Activated CD4-positive, alpha-beta memory T cell treated with anti-CD3 and anti-CD28 coated beads, Interleukin-2, amount 10 ng/mL, durations not matched to agents 7 days and 5 days (primary cell): ENCODE data around the gene FRS3. TPM values are rescaled to one million over a fixed set of nuclear protein-coding genes. Genes with fewer than 3 reads are reported as not detected.
A peak's percentile ranks its signal among the peaks of the same experiment; 100 is the strongest.

Experiments
- CTCF ChIA-PET: fragments of 350-600 bp; sonication (Branson Sonifier 250); formaldehyde crosslinking; loops from one replicate; lab custom pipeline; 2021; ENCODE audit warnings: antibody characterized with exemption, inconsistent platforms; lab: Charles Lee
- POLR2A ChIA-PET: fragments of 350-600 bp; sonication (Branson Sonifier 250); formaldehyde crosslinking; loops from one replicate; lab custom pipeline; 2021; ENCODE audit warnings: antibody characterized with exemption; lab: Charles Lee
- DNase-seq: peaks from one replicate; pipeline ENCODE4 v3.0.0-alpha.2; 2020
- H3K27ac Mint-ChIP-seq: one replicate; pipeline ENCODE4 v1.8.0; 2021; ENCODE audit warnings: mild to moderate bottlenecking, mixed read lengths
- H3K27me3 Mint-ChIP-seq: one replicate; pipeline ENCODE4 v1.8.0; 2021; ENCODE audit warnings: mixed read lengths
- H3K36me3 Mint-ChIP-seq: one replicate; pipeline ENCODE4 v1.8.0; 2021; ENCODE audit warnings: low read depth, mixed read lengths
- H3K4me1 Mint-ChIP-seq: one replicate; pipeline ENCODE4 v1.8.0; 2021; ENCODE audit warnings: mixed read lengths
- H3K4me3 Mint-ChIP-seq: one replicate; pipeline ENCODE4 v1.8.0; 2021; ENCODE audit warnings: mild to moderate bottlenecking, mixed read lengths
- H3K9me3 Mint-ChIP-seq: one replicate; pipeline ENCODE4 v1.8.0; 2021; ENCODE audit warnings: mixed read lengths
- total RNA-seq, 2 experiments: library from RNA; stranded (reverse); gene quantifications; one replicate each; pipeline ENCODE4 v1.2.3, GENCODE V29; 2021

The FRS3 gene
- total RNA-seq, 2 experiments from 2014 or later, result 4.0 to 4.2 TPM

DNA sequence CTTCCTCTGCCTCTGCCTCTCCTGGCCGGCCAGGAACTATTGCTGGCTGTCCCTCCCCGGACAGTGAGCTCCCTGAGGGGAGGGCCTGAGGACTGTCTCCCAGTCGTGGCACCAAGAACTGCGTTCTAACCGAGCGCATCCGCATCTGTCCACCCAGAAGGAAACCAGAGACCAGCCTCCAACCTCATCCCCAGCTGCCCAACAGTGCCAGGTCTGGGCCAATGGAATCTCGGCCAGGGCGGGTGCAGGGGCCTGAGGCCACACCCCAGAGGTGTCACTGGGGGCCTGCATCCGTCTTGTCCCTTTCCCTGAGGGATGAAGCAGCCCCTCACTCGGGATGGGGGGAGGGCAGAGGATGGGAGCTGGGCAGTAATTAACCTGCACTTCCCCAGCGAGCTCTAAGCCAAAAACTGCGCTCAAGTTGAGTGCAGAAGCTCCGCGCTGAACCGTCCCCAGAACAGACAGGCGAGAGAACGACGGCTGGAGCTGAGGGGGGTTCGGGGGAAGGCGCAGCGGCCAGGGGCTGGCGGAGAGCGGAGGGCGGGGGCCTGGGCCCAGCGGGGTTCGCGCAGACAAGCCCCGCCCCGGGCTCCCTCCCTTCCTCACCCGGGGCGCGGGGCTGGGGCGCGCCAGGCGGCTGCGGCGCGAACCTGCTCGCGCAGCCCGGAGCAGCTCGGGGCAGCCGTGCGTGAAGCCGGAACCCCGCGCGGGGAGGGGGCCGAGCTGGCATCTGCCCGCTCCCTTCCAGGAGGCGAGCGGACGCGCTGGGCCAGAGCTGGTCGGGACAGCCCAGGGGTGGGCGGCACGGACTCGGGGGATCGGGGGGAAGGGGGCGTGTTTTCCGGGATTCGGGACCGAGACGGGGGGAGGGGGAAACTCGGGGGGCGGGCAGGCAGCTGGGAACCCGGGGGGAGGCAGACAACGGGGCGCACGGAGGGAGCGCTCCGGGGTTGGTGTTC lies 45.7 kb downstream of the FRS3 start:
- H3K27me3 Mint-ChIP-seq, result peaks cover 2% of the 10 kb centered on the region
- CTCF ChIA-PET, result interaction anchor here (0.8 to 2.8 kb wide), 17 partner anchors 10 to 430 kb away, joined by 3 to 12 read pairs (median 4); partner anchors contain the start of genes FRS3 and TOMM6

DNA sequence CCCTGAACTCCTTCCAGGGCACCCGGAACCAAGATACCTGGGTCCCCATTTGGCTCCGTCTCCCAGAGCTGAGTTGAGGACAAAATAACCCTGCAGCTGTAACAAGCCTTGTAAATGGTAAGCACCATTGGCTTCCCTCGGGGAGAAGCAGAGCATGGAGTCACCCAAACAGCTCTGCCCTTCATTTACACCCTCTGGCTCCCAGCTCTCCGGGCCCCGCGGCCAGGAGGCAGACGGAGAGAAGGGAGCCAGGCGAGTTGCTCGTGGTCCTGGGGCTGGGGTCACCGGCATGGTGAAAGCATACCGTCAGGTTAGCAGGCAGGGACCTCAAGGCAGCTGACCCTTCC lies 46.4 kb downstream of the FRS3 start:
- Mint-ChIP-seq H3K4me3 (peak overlapping the region; percentile 81), H3K27ac (peak overlapping the region; percentile 84), H3K36me3 (no peaks in the 10 kb centered on the region), H3K4me1 (peaks cover 40% of the 10 kb centered on the region), H3K9me3 (no peaks in the 10 kb centered on the region), H3K27me3 (peaks cover 2% of the 10 kb centered on the region)
- DNase-seq, result no peak
- ChIA-PET CTCF (interaction anchor here (0.8 to 2.8 kb wide), 10 partner anchors 10 to 311 kb away, joined by 3 to 12 read pairs (median 6); partner anchors contain the start of gene TOMM6), POLR2A (interaction anchor here (0.9 to 3.7 kb wide), 9 partner anchors 17 to 317 kb away, joined by 3 to 35 read pairs (median 5); partner anchors contain the start of genes BYSL, MED20, TAF8 and TOMM6)

More for the DNA sequence above, 45.7 kb downstream of the FRS3 start:
- H3K36me3 Mint-ChIP-seq, result no peaks in the 10 kb centered on the region
- peak; percentile 73 for DNase-seq
- H3K9me3 Mint-ChIP-seq, result no peaks in the 10 kb centered on the region
- H3K27ac Mint-ChIP-seq, result peak overlapping the region; percentile 84
- peaks cover 38% of the 10 kb centered on the region for H3K4me1 Mint-ChIP-seq
- POLR2A ChIA-PET, result interaction anchor here (0.9 to 3.7 kb wide), 11 partner anchors 17 to 316 kb away, joined by 3 to 35 read pairs (median 5); partner anchors contain the start of genes BYSL, MED20, TAF8 and TOMM6
- peak overlapping the region; percentile 81 for H3K4me3 Mint-ChIP-seq

DNA sequence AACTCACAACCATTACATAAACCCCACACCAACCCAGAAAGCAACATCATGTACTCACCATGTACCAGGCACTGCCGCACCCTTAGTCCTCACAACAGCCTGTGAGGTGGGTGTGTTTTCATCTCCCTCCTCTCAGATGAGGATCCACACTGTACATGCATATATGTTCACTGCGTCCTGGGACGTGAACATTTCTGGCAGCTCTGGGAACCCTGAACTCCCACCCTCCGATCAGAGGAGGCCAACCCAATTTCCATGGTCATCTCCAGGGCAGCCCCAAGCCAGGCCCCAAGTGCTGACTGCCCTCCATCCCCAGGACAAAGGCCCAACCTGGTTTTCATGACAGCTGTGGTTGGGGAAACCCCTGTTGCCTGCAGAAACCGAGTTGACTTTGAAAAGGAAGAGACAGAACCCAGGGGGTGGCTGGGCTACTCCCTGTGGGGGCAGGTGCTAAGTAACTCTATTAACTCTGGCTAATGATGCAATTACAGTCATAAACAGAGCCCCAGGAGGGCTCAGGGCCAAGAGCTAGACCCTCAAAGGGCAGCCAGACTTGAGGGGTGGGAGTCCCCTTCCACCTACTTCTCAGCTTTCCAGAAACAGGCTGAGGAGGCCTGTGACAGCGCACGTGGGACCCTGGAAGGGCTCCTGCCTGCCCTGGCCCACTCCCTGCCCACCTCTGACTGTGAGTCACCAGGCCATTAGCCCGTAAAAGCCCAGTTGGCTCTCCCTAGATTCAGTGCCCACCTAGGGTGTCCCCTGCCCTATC lies 46.9 kb downstream of the FRS3 start:
- H3K27ac Mint-ChIP-seq, result peak overlapping the region; percentile 84
- H3K36me3 Mint-ChIP-seq, result no peaks in the 10 kb centered on the region
- ChIA-PET CTCF (interaction anchor here (0.9 to 2.8 kb wide), 6 partner anchors 9 to 311 kb away, joined by 3 to 12 read pairs (median 6); no protein-coding TSS in a partner anchor), POLR2A (interaction anchor here (0.9 to 3.7 kb wide), 8 partner anchors 16 to 318 kb away, joined by 3 to 35 read pairs (median 5); partner anchors contain the start of genes BYSL, MED20, TAF8 and TOMM6)
- H3K4me3 Mint-ChIP-seq, result peak overlapping the region; percentile 81
- peak; percentile 60 for DNase-seq
- H3K9me3 Mint-ChIP-seq, result no peaks in the 10 kb centered on the region
- H3K27me3 Mint-ChIP-seq, result peaks cover 2% of the 10 kb centered on the region
- H3K4me1 Mint-ChIP-seq, result peaks cover 40% of the 10 kb centered on the region

DNA sequence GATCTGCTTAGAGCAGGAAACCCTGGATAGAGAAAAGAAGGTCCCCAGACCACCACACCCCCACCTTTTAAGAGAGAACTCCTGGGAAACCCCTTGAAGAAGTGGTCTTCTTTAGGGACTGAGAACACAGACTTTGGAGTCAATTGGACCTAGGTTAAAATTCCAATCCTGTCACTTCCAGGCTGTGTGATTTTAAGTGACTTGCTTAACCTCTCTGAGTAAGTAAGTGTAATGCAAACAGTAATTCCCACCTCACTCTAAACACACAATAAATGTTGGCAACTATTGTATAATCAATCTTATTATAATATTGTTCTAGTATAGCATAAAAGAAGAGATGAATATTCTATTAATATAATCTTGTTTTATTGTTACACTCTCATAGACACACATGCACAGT lies 47.6 kb downstream of the FRS3 start:
- Mint-ChIP-seq H3K27me3 (peaks cover 2% of the 10 kb centered on the region), H3K27ac (peak overlapping the region; percentile 64), H3K36me3 (no peaks in the 10 kb centered on the region), H3K9me3 (no peaks in the 10 kb centered on the region), H3K4me1 (peaks cover 41% of the 10 kb centered on the region), H3K4me3 (peak overlapping the region; percentile 81)
- no peak for DNase-seq
- ChIA-PET CTCF (interaction anchor here (0.9 to 2.8 kb wide), 2 partner anchors 24 to 26 kb away, joined by 3 to 9 read pairs; no protein-coding TSS in a partner anchor), POLR2A (interaction anchor here (1.0 to 3.7 kb wide), 3 partner anchors 25 to 318 kb away, joined by 3 to 35 read pairs (median 21); partner anchors contain the start of genes TAF8 and TOMM6)

DNA sequence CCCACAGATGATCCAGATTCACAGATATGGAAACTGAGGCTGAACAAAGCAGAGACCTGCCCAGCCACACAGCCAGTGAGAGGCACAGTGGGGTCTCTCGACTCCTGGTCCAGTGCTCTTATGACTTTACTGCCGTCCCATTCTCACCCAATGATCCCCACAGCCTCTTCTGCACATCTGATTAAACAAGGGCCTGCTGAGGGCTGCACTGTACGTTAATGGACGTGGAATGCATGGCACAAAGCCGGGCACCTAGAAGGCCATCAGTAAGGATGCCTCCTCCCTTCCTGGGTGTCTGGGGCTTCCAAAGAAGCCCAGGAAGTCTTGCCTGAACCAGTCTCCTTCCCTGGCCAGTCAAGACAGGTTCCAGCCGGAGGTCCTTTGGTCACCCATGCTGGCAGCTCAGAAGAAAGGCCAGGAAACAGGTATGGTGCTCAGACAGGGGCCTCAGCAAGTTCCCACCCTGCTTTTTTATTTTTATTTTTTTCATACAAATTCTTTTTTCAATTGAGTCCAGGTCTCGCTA lies 48.1 kb downstream of the FRS3 start:
- no peak overlapping the region for H3K27ac Mint-ChIP-seq
- no peak for DNase-seq
- no peak overlapping the region for H3K4me3 Mint-ChIP-seq
- CTCF ChIA-PET, result interaction anchor here (0.9 kb wide), 1 partner anchor 25 kb away, joined by 3 read pairs; no protein-coding TSS in a partner anchor
- H3K27me3 Mint-ChIP-seq, result no peaks in the 10 kb centered on the region
- H3K4me1 Mint-ChIP-seq, result peaks cover 46% of the 10 kb centered on the region
- no peaks in the 10 kb centered on the region for H3K9me3 Mint-ChIP-seq
- POLR2A ChIA-PET, result interaction anchor here (1.0 to 3.4 kb wide), 2 partner anchors 55 to 319 kb away, joined by 3 to 21 read pairs; partner anchors contain the start of genes TAF8 and TOMM6
- H3K36me3 Mint-ChIP-seq, result no peaks in the 10 kb centered on the region

DNA sequence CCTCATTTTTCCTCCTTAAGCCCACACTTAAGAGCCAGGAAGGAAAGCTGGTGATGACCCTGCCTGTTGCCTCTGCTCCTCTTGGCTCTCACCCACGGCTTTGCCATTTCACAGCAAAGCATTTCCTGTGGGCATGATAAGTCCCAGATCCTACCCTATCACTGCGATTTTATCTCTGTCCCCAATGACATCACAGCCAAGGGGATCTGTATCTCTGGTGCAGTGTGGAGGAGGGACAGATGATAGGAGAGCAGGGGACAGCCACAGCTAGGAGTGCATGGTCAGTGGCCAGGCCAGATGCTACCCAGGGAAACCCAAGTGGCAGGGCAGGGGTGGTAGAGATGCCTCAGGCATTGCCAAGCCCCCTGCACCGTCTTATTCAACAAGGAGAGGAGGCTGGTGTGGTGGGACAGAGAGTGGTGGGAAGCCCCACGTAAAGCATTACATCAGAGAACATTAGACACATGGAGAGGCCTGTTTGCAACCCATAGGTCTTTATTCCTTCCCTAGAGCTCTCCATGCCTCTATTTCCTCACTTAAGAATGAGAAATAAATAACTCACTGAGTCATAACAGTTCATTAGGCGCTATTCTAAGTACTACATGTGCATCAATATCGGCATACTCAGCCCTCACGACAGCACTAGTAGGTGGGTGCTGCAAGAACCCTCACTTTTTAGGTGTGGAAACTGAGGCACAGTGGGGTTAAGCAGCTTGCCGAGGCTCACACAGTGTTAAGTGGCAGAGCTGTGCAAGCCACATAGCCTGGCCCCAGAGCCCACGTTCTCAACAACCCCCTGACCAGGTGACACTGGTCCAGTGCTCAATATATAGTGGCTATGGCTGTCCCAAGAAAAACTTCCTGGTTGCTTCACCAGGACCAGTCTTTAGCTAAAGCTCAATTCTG lies 48.9 kb downstream of the FRS3 start:
- Mint-ChIP-seq H3K4me1 (peaks cover 45% of the 10 kb centered on the region), H3K9me3 (no peaks in the 10 kb centered on the region), H3K4me3 (no peak overlapping the region), H3K36me3 (no peaks in the 10 kb centered on the region), H3K27me3 (no peaks in the 10 kb centered on the region), H3K27ac (no peak overlapping the region)
- POLR2A ChIA-PET, result interaction anchor here (1.2 to 1.3 kb wide), 2 partner anchors 19 to 24 kb away, joined by 3 read pairs; no protein-coding TSS in a partner anchor
- no peak for DNase-seq
- CTCF ChIA-PET, result no interaction called here

DNA sequence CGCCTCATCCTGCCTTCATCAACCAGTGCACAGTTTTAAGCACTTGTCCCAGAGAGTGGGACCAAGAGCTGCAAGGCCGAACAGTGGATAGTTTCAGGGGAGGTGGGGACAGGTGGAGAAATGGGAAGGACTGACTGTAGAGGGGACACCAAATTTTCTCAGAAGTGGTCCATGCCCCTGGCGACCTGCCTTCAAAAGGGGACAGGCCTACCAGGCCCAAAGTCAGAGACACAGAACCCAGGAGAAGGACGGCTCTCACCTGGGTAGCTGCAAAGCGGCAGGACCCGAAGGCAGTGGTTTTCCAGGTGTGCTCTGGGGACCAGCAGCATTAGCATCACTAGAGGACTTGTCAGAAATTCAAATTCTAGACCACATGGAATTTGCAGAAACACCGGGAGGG lies 50.1 kb downstream of the FRS3 start:
- POLR2A ChIA-PET, result interaction anchor here (1.2 to 1.3 kb wide), 2 partner anchors 10 to 18 kb away, joined by 3 read pairs; no protein-coding TSS in a partner anchor
- Mint-ChIP-seq H3K36me3 (no peaks in the 10 kb centered on the region), H3K9me3 (no peaks in the 10 kb centered on the region), H3K4me3 (no peak overlapping the region), H3K4me1 (peaks cover 42% of the 10 kb centered on the region), H3K27me3 (no peaks in the 10 kb centered on the region), H3K27ac (no peak overlapping the region)
- no peak for DNase-seq
- CTCF ChIA-PET, result no interaction called here

DNA sequence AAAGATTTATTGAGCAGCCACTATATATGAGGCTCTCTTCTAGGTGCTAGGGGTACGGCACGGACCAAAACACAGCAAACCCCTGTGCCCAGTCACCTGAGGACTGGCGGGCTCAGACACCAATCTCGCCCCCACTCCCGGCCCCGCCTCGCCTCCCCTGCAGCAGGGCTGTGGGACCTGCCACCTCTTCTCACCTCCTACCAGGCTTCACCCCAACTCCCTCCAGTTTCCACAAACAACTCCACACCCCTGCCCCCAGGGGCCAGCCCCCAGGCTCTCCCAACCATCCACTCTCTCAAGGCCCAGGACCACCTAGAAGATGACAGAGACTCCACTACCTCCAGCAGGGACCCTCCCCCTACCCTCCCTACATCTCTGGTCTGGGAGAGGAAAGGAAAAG lies 50.7 kb downstream of the FRS3 start:
- H3K4me1 Mint-ChIP-seq, result peaks cover 42% of the 10 kb centered on the region
- no peak overlapping the region for H3K4me3 Mint-ChIP-seq
- H3K9me3 Mint-ChIP-seq, result no peaks in the 10 kb centered on the region
- H3K27me3 Mint-ChIP-seq, result no peaks in the 10 kb centered on the region
- POLR2A ChIA-PET, result interaction anchor here (1.2 to 1.3 kb wide), 2 partner anchors 9 to 17 kb away, joined by 3 read pairs; no protein-coding TSS in a partner anchor
- no peaks in the 10 kb centered on the region for H3K36me3 Mint-ChIP-seq
- CTCF ChIA-PET, result interaction anchor here (1.4 kb wide), 1 partner anchor 47 kb away, joined by 3 read pairs; no protein-coding TSS in a partner anchor
- no peak for DNase-seq
- H3K27ac Mint-ChIP-seq, result no peak overlapping the region

DNA sequence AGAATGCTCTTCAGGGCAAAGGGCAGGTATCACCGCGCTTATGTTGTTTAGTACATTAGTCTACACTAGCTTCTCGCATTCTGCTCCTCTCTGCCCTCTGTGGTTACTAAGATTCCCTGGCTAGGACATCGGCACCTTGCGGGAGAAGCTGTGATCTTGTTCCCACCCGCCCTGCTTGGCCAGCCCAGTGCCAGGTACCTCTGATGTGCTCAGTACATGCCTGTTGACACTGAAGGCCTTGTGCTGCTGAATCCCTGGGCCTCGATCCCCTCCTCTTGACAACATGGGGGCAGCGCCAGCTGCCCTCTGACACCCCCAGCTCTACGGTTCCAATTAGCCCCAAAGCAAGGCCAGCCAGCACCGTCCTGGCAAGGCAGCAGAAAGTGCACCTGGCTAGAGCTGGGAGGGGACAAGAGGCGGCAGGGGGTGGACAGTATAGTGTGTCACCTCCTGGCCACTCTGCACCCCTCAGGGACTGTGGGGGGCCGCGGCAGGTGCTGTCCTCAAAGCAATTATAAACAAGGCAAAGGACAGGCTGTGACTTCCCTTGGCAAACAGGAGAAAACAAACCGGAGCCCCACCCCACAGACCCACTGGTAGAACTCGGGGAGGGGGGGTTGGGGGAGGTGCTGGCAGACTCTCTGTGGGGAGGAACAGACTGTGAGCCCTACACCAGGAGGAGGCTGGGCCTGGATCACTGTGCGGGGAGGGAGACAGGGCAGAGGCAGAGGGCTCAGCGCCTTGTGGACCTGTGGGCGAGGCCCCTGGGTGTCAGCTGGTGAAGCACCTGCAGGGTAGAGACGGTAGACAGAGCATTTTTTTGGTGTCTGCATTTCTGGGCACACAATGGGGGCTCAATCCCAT lies 51.4 kb downstream of the FRS3 start:
- CTCF ChIA-PET, result interaction anchor here (1.4 kb wide), 1 partner anchor 48 kb away, joined by 3 read pairs; no protein-coding TSS in a partner anchor

DNA sequence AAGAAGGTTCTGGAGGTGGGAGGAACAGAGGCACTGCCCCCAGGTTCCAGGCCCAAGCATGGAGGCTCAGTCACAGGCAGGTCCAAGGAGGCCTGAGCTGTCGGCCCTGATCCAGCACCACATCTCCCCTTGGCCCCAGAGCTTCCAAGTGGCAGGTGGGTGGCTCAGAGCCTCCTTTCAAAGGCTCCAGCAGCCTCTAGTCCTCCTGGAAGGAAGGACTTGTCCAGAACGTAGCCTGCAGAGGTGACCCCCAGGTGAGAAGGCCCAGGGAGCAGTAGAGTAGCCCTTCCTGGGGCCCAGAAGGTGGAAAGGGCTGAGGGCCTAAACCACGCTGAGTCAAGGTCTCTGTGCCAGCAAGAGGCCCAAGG lies 52.0 kb downstream of the FRS3 start:
- no peak overlapping the region for H3K27ac Mint-ChIP-seq
- H3K27me3 Mint-ChIP-seq, result no peaks in the 10 kb centered on the region
- no peak for DNase-seq
- H3K36me3 Mint-ChIP-seq, result no peaks in the 10 kb centered on the region
- peaks cover 29% of the 10 kb centered on the region for H3K4me1 Mint-ChIP-seq
- no peak overlapping the region for H3K4me3 Mint-ChIP-seq
- ChIA-PET CTCF (no interaction called here), POLR2A (no interaction called here)
- H3K9me3 Mint-ChIP-seq, result no peaks in the 10 kb centered on the region

More for the DNA sequence above, 51.4 kb downstream of the FRS3 start:
- H3K4me3 Mint-ChIP-seq, result no peak overlapping the region
- H3K9me3 Mint-ChIP-seq, result no peaks in the 10 kb centered on the region
- DNase-seq, result no peak
- POLR2A ChIA-PET, result interaction anchor here (1.2 kb wide), 1 partner anchor 9 kb away, joined by 3 read pairs; no protein-coding TSS in a partner anchor
- no peaks in the 10 kb centered on the region for H3K27me3 Mint-ChIP-seq
- peaks cover 35% of the 10 kb centered on the region for H3K4me1 Mint-ChIP-seq
- H3K27ac Mint-ChIP-seq, result no peak overlapping the region
- H3K36me3 Mint-ChIP-seq, result no peaks in the 10 kb centered on the region
